Measurements from ENCODE around the gene ABTB1. TPM values are rescaled to one million over a fixed set of nuclear protein-coding genes. Genes with fewer than 3 reads are reported as not detected.
A peak's percentile ranks its signal among the peaks of the same experiment; 100 is the strongest.

The ABTB1 gene
- total and polyA plus RNA-seq, 9 of the 15 experiments (the other 6 are each of a cell fraction or from before 2014, with no cell fraction given) = 0.04 to 2.3 (median 0.55) TPM; not detected in 1

DNA sequence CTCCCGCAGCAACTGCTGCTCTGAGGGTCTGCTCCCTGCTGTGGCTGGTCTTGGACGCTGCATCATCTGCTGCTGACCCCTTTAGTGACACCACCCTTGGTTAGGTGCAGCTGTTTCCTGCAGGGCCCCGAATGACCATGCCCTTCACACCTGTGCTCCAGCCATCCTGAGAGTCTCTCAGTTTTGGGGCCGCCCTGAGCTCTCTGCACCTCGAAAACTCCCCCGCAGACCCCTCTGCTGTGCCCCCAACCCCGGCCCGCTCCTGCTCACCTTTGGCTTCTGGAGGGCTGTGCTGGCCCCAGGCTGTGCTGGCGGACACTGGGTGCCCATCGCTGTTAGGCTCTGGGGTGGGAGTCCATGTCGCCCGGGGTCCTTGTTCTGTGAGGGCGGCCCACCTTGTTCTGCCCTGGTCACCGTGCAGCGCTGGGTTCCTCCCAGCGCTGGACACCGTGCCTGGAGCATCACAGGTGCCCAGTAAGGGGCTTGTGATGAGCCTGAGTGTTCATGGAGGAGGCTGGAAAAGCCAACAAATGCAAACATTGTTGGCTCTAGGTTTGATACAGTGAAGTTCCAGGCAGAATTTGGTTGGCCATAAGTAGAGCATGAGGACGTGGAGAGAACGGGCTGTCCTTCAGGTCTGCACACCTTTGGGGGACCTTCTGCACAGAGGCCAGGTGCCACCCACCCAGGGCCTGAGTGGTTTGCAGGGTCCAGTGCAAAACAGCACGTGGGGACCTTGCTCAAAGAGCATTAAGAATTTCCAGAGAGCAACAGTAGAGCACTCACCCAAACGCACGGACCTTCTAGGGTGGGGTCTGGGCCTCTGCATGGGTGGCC is 12.3 kb downstream of the ABTB1 start:
- H3K9ac ChIP-seq (ENCODE audit: insufficient read depth in 1 of 2, low read depth in 2 of 2, low read length in 2 of 2) = no peak overlapping the region
- no peaks in the 10 kb centered on the region for H3K9me1 ChIP-seq (ENCODE audit: control insufficient read depth, insufficient read depth, low read length)
- no peaks in the 10 kb centered on the region for H3K79me2 ChIP-seq (ENCODE audit: control insufficient read depth, insufficient read depth, low read length)
- no peak overlapping the region for H3K27ac ChIP-seq (ENCODE audit: extremely low read depth, low read depth, low read length)
- no peak overlapping the region for H3K4me2 ChIP-seq (ENCODE audit: insufficient read depth, low read length)
- ATAC-seq (peak; percentile 77), FAIRE-seq (no peak), DNase-seq (ENCODE audit: extremely low read depth in 1 of 4, low spot score in 3 of 4) (no peak)
- H4K20me1 ChIP-seq (replicated peaks; ENCODE audit: control insufficient read depth, insufficient read depth, low read length) = no peaks in the 10 kb centered on the region
- no TSS peak for BruUV-seq (replicated peaks)
- TF ChIP-seq, protein P1, sequence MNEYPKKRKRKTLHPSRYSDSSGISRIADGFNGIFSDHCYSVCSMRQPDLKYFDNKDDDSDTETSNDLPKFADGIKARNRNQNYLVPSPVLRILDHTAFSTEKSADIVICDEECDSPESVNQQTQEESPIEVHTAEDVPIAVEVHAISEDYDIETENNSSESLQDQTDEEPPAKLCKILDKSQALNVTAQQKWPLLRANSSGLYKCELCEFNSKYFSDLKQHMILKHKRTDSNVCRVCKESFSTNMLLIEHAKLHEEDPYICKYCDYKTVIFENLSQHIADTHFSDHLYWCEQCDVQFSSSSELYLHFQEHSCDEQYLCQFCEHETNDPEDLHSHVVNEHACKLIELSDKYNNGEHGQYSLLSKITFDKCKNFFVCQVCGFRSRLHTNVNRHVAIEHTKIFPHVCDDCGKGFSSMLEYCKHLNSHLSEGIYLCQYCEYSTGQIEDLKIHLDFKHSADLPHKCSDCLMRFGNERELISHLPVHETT (CRISPR knock-in tag; conservative IDR thresholded peaks at IDR 0.05 in 1 of 2, IDR thresholded peaks at IDR 0.05 in 1 of 2) = no peak
- H3K4me1 ChIP-seq (replicated peaks in 1 of 2; ENCODE audit: control insufficient read depth in 2 of 2, insufficient read depth in 2 of 2, low read length in 2 of 2) = peaks cover 0 to 3% of the 10 kb centered on the region in 2 experiments; a peak in 2 of 5 replicates
- 10% methylated on average over 21 of the region's 22 CpGs for WGBS (ENCODE audit: insufficient coverage, low coverage, missing lambda C conversion rate)
- no peaks in the 10 kb centered on the region for H3K36me3 ChIP-seq (ENCODE audit: control insufficient read depth, insufficient read depth, low read length)
- H3K27me3 ChIP-seq (ENCODE audit: control insufficient read depth in 2 of 2, insufficient read depth in 2 of 2, low read length in 2 of 2) = peaks cover 0 to 10% of the 10 kb centered on the region in 2 experiments; a peak in 4 of 5 replicates
- intact Hi-C loops (cut with micrococcal nuclease) = loop anchor here (10.0 kb wide), 1 partner anchor 280 kb away; no protein-coding TSS in a partner anchor
- H3K4me3 ChIP-seq = no peak overlapping the region
- CTCF ChIA-PET (ENCODE audit: low intra/inter-chr PET ratio) = no interaction called here
- no peaks in the 10 kb centered on the region for H3K9me3 ChIP-seq (replicated peaks; ENCODE audit: control insufficient read depth, insufficient read depth, low read depth, low read length)
- in situ Hi-C loops (cut with MboI) = no loop called here
- H2AFZ ChIP-seq (ENCODE audit: low read depth, low read length) = no peak overlapping the region
- POLR2A ChIA-PET = no interaction called here

Data from K562 (cell line).